Measurements from ENCODE around the gene RPL34.
"Not testable (repeated sequence)": the region's sequence is repeated elsewhere in the genome, so short reads cannot be mapped to it uniquely, and the experiment has no call there.

The RPL34 gene

DNA sequence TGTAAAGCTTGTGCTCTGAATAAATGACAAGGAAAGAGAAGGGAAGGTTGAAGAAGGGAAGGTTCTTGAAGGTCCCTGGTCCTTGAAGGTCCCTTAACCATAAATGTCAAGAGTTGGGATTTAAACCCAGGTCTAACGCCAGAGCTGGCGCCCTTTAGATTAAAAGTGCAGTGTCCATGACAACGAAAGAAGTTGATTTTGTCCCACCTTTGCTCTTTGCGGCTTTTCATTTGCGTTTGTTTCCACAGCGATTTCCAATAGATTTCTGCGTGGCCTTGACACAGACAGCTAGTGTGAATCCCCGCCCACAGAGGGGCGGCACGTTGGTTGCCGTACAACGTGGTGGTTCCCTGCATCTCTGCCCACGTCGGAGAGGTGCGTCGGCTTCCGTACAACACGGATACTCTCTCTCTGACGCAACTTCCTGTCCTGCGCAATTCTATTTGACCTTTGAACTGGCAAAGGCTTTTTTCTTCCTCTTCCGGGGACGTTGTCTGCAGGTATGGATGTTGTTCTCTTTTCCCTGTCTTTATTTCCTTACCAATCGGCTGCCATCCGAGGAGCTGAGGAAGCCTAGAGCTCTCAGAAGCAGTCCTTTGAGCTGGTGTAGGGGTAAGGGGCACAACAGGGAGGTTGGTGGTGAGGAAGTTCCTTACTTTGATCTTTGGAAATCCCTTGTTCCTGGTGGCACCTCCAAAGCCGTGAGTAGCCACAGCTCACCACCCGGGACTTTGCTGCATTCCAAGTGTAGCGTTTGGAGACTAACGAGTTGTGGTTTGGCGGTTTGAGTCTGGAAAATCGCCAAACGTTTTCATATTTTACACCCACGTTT, at the start of gene RPL34:
Gene RPL34, plus strand, starts transcription at position 476 of the 832 bp plus-strand sequence. CDS start 1,384 bp downstream, outside the sequence.
- in situ Hi-C loops (cut with MboI; ENCODE audit: low sequenced_read_pairs), result no loop called here

DNA sequence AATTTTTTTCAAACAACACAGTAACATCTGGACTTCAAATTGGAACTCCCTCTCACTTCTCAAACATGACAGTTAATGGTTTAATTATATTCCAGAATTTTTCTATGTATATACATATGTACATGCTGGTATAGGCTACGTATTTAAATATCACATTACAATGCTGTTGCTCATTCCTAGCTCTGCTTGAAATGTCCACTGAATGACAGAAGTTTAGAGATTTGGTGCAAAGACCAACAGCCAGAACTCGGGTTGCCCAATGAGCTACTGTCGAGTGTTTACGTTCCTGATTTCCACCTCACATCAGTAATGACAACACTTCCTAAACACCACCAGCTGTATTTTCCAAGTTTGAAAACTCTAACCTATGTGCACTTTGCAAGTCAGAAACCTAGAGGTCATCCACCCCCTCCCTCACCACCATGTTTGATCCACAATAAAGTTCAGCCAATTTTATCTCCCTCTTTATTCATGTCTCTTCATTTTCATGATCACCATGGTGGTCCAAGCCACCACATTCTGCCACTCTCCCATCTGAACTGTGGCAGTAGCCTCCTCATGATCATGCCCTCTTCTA, 49.3 kb upstream of the RPL34 start:
- in situ Hi-C loops (cut with MboI; ENCODE audit: low sequenced_read_pairs), result loop anchor here (10.0 kb wide), 1 partner anchor 546 kb away; no protein-coding TSS in a partner anchor

DNA sequence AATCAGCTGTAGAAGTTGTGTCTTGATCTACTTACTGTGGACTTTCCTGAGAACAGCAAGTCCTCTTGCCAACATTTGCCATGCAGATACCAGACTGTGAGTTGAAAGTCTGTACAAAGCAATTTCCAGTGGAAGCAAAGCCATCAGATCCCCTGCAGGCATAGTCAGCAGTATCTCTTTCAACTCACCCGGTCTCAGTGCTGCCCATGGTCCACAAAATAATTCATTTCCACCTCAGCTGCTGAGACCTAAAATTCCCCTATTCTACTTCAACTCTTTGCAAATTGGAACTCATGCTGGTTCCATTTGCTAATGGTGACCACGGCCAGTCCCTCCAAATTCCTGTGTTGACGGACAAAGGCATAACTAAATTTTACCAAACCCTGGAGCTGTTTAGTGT, 46.0 kb upstream of the RPL34 start:
- in situ Hi-C loops (cut with MboI; ENCODE audit: low sequenced_read_pairs), result loop anchor here (10.0 kb wide), 1 partner anchor 550 kb away; no protein-coding TSS in a partner anchor

DNA sequence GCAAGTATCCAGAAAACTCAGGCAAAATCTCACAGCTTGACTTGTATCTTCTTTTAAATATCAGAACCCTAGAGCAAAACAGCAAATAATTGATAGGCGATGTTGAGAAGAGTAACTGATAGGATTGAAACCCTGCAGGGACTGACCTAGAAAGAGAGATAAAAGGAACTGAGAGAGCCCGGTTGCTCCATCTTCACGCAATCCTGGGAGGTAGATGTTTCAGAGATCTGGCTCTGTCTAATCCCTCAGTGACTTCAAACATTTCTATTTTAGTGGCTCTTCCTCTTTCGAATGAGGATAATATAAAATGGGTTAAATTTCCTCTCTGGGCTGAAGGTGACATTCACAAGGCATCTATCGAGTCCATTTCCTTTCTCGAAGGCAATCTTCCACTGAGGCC, 39.3 kb upstream of the RPL34 start:
- in situ Hi-C loops (cut with MboI; ENCODE audit: low sequenced_read_pairs), result no loop called here

DNA sequence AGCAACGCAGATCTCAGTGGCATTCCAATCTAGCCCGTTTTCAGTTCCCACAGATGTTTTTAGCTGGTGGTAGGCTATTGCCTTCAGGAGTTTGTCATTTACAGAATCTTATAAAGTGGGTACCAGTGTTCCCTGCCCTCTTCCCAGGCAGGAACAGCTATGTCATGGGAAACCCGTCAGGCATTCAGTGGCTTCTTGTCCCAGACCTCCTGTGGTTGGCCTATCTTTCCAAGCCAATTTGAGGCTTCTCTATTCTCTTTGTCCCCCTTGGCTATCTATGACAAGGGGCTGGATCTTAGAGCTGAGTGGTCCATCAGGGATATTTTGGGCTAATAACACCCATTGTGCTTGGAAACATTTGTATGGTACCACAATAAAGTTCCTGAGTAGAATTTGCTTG, 33.6 kb upstream of the RPL34 start:
- in situ Hi-C loops (cut with MboI; ENCODE audit: low sequenced_read_pairs), result no loop called here

DNA sequence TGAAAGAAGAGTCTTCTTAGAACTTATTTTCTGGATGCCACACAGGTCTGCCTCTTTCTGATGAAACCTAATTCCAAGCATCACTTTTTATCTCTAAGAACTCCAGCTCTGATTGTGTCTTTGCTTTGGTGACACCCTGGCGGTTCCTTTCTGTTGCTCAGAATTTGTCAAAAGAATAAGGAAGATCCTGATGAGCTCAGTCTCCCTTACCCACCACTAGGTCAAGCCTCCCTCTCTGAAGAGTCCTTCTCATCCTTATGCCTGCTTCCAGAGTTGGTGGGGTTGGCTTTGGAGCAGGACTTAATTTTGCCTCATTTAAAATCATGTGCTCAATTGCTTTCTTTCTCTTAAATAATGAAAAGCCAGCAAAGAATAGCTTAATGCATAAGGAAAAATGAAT, 31.5 kb upstream of the RPL34 start:
- in situ Hi-C loops (cut with MboI; ENCODE audit: low sequenced_read_pairs), result no loop called here

- in situ Hi-C loops (cut with MboI; ENCODE audit: low sequenced_read_pairs), result no loop called here
Observed at GRCh38 chr4:108589961-108590360, 30.4 kb upstream of the RPL34 start.

DNA sequence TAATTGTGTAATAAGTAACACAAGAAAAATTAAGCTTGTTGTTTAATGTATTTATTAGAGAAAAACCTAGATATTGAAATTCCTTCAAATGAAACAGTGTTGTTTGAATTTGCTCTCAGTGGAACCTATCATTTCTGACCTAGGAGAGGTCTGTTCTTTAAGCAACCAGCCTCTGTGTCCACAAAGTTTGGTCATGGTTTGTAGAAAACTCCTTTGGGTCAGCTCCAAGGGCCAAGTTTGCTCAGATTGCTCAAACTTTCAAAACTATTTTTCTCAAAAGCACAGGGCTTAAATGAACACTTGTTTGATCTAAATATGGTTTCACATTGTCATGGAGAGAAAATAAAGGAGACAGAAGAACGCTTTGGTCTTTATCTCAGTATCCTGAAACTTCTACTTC, 29.6 kb upstream of the RPL34 start:
- in situ Hi-C loops (cut with MboI; ENCODE audit: low sequenced_read_pairs), result no loop called here

- in situ Hi-C loops (cut with MboI; ENCODE audit: low sequenced_read_pairs), result no loop called here
Observed at GRCh38 chr4:108592674-108592986, 27.7 kb upstream of the RPL34 start.

GRCh38 chr4:108594296-108594695, 26.1 kb upstream of the RPL34 start:
- in situ Hi-C loops (cut with MboI; ENCODE audit: low sequenced_read_pairs), result not testable (repeated sequence)

DNA sequence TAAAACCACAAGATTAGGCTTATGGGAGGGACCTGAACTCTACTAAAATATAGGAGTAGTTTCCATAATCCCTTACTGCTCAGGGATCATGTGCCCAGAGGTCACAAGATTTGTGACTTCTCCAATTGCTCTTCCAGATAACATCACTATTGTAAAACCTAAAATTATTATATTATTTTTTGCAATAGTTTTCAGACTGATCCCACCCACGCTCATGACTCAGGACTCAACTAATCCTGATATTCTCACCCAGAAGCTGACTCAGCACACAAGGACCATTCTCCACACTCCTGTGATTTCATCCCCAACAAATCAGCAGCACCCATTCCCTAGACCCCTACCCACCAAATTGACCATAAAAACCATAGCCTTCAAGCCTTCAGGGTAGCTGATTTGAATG, 24.0 kb upstream of the RPL34 start:
- in situ Hi-C loops (cut with MboI; ENCODE audit: low sequenced_read_pairs), result no loop called here

DNA sequence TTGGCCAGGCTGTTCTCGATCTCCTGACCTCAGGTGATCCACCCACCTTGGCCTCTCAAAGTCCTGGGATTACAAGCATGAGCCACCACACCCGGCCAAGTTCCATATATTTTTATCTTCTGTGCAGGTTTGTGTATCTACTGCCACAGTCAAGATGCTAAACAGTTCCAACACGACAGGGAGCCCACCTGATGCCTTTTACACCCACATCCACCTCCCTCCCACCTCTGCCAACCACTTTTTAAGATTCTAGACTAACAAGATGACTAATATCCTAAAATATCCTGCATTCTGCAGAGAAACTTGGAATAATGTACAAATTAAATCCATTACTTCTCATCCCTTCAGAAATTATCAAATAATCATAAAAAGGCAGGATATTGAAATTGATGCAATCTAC, 19.3 kb upstream of the RPL34 start:
- in situ Hi-C loops (cut with MboI; ENCODE audit: low sequenced_read_pairs), result no loop called here

DNA sequence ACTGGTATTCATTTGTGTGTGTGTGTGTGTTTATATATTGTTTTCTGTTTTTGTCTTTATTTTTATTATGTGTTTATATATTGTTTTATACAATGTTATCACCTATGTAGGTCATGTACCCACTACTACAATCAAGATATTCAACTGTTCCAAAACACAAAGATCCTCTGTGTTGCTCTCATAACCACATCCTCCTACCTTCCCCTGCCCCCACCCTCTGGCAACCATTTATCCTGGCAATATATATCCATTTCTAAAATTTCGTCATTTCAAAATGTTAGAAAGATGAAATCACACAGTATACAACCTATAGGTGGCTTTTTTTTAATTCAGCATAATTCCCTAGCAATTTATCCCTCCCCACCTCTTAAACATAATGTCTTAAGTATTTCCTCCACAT, 18.8 kb upstream of the RPL34 start:
- in situ Hi-C loops (cut with MboI; ENCODE audit: low sequenced_read_pairs), result no loop called here

DNA sequence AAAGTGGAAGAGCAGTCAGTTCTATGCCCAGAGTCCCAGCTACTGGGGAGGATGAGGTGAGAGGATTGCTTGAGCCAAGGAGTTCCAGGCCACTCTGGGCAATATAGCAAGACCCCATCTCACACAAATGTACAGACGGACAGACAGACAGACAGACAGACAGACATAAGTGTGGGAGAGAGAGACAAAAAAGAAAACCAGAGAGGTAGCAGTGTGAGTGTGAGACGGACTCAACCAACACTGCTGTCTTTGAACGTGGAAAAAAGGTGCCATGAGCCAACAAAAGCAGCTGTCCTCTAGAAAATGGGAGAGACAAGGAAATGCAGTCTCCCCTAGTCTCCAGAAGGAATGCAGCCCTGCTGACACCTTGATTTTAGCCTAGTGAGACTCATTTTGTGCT, 18.2 kb upstream of the RPL34 start:
- in situ Hi-C loops (cut with MboI; ENCODE audit: low sequenced_read_pairs), result no loop called here

DNA sequence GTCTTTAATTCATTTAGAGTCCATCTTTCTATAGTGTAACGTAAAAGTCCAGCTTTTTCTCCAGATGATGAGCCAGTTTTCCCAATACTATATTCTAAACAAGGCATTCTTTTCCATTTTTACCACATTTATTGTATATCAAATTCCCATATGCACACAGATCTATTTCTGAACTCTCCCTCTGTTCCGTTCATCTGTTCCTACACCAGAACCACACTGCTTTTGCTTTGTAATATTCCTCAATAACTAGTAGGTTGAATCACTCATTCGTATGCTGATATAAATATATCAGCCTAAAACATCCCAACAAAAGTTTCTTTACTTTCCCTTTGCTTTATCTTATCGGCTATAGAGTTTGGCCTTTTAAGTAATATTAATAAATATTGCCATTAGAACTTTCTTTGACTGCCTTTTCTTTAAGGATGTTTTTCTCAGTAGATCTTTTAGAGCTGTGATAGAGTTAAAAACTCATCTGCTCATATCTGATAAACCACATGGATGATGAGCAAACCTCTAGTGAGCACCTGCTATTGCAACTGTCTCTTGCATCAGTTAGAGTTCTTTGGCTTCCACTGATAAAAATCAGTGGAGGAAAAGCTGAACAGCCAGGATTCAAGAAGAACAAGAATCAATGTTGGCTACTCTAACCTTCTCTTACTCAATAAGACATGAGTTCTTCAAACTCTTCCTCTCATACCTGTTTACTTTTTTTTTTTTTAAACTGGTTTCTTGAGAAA, 13.1 kb upstream of the RPL34 start:
- in situ Hi-C loops (cut with MboI; ENCODE audit: low sequenced_read_pairs), result no loop called here

DNA sequence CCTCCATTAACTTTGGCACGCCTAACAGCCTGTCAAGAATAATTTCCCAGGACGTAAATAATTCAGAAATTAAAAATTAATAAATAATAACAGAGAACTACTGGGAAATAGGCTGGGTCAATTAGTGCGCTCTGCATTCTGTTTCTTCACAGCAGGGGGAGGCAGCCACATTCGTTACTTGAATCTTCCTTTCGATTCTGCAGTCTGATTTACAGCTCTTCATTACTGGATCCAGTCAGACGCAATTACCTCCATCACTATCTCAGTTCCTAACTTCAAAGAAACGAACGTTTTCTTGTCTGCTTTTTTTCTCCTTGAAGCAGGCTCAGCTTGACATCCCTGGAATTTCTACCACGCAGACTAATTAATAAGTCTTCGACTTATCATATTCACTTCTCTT, 9.0 kb upstream of the RPL34 start:
- in situ Hi-C loops (cut with MboI; ENCODE audit: low sequenced_read_pairs), result no loop called here

GRCh38 chr4:108612365-108612764, 8.0 kb upstream of the RPL34 start:
- in situ Hi-C loops (cut with MboI; ENCODE audit: low sequenced_read_pairs), result no loop called here

GRCh38 chr4:108619372-108620100, 840 bp upstream of the RPL34 start:
- in situ Hi-C loops (cut with MboI; ENCODE audit: low sequenced_read_pairs), result no loop called here

DNA sequence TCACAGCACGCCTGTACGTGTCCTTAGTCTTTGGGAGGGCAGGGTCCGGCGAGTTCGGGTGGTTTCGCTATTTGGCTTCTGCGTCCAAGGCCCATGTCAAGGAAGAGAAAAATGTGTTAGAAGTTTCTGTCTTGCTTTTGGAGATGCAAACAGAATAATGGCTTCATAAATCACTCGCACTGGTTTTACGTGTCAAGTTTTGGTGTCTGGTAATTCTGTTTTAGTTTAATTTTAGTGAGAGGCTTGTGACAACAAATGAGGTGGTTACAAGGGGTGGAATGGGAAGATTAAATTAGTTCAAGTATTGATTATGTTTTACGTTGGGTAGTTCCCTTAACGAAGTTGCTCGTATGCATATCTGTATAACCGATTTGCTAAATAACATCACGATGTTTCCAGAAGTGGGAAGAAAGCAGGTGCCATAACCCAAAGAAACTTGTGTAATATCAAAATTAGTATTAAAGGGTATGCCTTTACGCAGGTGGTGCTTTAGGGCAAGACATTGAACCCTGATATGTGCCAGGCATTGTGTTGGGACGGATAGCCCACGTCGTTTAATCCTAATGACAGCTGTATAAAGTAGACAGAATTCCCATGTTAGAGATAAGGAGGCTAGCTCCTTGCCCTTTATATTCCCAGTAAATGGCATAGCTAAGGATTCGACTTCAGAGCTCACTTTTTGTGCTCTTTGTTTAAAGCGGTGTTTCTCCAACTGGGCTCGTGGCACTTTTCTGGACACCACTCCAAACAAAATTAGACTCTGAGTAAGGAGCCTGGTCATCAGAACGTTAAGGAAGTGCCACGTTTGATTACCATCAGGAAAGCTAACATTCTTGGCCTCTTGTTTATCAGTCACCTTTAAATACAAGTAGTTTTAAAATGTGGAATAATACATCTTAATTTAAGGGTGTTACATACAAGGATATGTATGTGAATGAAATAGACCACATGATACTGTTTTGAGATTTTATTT, 843 bp downstream of the RPL34 start:
- in situ Hi-C loops (cut with MboI; ENCODE audit: low sequenced_read_pairs), result no loop called here

- in situ Hi-C loops (cut with MboI; ENCODE audit: low sequenced_read_pairs), result no loop called here
Observed at GRCh38 chr4:108622022-108622421, 1.6 kb downstream of the RPL34 start.

All from HL-60/S4 treated with retinoic acid at 250 ng/mL for 4 days and 3 days (cell line).